NCI-H1694 (cell line): Measurements from ENCODE around the gene ABCB7.
"Not testable (repeated sequence)": the region's sequence is repeated elsewhere in the genome, so short reads cannot be mapped to it uniquely, and the experiment has no call there.

Source experiments
- DNase-seq: peaks from one replicate; lab custom pipeline; 2025; lab: John Stamatoyannopoulos, UW

The ABCB7 gene

DNA sequence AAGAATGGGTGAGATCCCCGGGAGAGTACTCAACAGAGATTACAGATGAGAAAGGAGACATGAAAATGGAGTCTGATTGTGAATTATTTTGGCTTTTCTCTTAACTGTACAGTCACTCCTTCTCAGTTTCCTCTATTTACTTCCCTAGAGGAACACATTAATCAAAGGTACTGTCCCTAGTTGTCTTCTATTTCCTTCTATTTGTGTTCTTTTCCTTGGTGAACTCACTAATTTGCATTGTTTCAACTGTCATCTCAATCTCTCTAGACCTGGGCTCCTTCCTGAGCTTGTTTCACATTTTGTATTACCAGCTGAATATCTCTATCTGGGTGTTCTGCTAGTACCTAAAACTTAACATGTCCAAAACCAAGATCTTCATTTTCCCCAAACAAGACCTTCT, 59.8 kb downstream of the ABCB7 start:
- no peak for DNase-seq

DNA sequence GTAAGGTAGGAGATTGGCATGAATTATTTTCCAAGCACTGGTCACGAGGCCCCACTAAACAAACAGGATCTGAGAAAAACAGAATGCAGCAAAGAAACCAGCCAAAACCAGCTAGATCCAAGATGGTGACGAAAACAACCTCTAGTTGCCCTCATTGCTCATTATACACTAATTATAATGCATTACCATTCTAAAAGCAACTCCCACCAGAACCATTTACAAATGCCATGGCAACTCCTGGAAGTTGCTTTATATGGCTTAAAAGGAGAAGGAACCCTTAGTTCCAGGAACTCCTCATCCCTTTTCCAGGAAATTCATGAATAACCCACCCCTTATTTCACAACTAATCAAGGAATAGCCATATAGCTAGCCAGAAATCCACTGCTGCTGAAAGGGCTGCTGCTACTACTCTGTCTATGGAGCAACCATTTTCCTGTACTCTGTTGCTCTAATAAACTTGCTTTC, 69.3 kb downstream of the ABCB7 start:
- no peak for DNase-seq

DNA sequence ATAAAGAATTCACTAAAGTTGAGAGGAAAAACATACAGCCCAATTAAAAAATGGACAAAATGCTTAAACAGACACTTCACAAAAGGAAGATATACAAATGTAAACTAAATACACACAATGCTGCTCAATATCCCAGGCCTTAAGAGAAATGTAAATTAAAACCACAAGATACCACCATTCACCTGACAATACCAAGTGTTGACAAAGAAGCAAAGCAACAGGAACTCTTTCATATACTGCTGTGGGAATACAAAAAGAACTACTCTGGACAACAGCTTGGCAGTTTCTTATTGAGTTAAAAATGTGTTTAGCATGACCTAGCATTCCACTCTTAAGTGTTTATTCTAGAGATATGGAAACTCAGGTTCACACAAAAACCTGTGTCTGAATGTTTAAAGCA, 71.3 kb downstream of the ABCB7 start:
- no peak for DNase-seq

DNA sequence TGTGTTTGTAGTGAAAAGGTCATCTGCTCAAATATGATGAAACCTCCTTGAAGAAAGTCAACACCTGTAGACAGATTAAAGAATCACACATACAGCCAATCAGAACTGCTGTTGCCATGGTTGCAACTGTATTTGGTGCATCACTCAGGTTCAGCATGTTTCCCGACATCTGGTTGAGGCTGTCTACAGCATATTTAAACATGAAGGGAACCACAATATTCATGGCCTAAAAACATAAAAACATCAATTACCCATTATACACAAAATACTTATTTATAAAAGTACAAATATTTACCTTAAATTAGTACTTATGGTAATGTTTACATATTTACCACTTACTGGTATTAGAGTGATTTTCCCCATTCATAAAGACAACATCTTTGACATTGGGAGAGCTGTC, 79.7 kb downstream of the ABCB7 start:
- no peak for DNase-seq

DNA sequence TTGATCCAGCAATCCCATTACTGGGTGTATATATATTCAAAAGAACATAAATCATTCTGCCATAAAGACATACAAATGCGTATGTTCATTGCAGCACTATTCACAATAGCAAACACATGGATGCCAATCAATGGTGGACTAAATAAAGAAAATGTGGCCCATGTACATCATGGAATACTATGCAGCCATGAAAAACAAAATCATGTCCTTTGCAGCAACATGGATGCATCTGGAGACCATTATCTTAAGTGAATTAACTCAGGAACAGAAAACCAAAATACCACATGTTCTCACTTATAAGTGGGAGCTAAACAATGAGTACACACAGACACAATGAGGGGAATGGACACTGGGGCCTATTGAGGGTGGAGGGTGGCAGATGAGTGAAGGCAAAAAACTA, 81.6 kb downstream of the ABCB7 start:
- DNase-seq, result no peak

DNA sequence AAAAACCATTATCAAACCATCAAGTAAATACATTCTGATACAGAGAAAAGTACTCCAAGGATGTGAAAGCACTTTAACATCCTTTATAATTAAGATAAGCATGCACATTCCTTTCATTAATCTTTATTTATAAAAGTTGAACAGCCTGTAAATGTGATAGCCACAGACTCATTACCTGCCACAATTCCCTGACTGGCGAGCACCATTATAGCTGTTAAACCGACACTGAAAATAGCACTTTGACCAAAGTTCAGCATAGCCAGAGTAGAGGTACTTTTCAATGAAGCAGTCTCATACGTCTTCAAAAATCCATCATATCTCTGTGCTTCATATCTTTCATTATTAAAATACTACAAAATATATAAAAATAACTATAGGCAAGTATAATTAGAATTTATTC, 84.7 kb downstream of the ABCB7 start:
- no peak for DNase-seq

DNA sequence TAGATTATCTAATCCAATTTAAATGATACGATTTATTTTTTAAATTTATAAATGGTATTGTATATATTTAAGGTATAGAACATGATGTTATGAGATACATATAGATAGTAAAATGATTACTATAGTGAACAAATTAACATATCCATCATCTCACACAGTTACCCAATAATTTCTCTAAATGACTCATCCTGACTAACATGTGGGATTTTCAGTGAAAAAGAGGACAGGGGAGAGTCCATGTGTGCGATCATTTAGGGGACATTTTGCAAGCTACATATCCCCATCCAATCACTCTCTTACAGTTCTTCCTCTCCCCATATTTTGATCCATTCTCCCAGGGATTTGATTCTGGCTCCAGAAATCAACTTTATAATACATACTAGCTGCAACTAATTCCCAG, 88.2 kb downstream of the ABCB7 start:
- DNase-seq, result no peak

DNA sequence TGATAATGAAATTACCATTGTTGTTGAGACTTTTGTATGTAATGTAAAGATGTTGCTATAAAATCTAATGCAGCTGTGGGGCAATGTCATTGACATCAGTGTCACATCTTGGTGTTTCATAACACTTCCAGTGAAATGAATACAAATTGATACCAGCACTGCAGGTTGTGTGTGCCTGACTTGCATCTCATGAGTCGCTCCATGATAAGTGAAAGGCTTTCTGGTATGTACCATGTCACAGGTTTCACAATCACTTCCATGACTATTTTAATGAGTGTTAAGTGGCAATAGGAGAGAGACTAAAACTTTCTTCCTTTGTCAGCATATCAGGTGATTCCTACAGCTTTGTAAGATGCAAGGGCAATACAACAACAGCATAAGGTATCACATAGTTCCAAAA, 94.4 kb downstream of the ABCB7 start:
- no peak for DNase-seq

DNA sequence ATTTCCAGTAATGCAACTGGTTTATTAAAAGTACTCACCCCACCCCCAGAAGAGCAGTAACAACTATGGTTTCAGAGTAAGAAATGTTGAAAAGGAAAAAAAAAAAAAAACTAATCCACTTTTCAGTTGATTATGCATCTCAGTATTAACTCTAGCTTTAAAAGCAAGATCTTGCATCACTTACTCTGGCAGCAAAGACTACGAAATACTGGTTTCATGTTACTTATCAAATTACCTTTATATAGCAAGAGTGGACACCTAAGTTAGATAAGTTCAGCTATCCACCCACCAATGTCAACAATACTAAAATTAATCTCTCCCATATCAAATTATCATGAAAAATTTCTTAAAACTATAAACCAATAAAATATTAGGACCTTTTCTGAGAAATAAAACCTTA, 105.0 kb downstream of the ABCB7 start:
- no peak for DNase-seq

DNA sequence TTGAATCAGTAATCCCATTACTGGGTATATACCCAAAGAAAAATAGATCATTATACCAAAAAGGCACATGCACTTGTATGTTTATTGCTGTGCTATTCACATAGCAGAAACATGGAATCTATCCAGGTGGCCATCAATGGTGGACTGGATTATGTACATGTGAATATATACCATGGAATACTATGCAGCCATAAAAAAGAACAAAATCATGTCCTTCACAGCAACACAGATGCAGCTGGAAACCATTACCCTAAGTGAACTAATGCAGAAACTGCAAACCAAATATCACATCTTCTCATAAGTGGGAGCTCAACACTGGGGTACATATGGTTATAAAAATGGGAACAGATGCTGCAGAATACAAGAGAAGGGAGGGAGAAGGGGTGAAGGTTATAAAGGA, 110.7 kb downstream of the ABCB7 start:
- DNase-seq, result no peak

DNA sequence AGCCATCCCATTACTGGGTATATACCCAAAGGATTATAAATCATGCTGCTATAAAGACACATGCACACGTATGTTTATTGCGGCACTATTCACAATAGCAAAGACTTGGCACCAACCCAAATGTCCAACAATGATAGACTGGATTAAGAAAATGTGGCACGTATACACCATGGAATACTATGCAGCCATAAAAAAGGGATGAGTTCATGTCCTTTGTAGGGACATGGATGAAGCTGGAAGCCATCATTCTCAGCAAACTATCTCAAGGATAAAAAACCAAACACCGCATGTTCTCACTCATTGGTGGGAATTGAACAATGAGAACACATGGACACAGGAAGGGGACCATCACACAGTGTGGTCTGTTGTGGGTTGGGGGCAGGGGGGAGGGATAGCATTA, 111.9 kb downstream of the ABCB7 start:
- not testable (repeated sequence) for DNase-seq

DNA sequence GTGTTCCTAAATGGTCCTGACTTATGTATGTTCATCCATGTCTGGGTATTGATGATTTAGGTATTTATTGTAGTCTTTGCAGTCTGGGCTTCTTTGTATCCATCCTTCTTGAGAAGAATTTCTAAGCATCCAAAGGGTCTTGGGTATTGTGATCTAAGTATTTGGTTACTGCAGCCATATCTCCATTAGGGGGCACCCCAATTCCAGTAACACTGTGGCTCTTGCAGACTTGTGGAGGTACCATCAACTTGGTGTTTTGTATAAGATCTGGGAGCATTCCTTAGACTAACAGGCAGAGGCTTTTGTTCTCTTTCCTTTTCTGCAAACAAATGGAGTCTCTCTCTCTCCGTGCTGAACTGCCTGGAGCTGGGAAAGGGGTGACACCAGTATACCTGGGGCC, 117.2 kb downstream of the ABCB7 start:
- DNase-seq, result no peak
